HG02759 (cell line): ENCODE measurements around the gene PDE4D.
"Not testable (repeated sequence)": the region's sequence is repeated elsewhere in the genome, so short reads cannot be mapped to it uniquely, and the experiment has no call there.

ENCODE experiments used
- ATAC-seq: cut with Tn5 transposase; IDR thresholded peaks from one replicate; pipeline ENCODE4 v1.9.1; 2021; ENCODE audit warnings: mild to moderate bottlenecking, moderate library complexity; ENCODE audit not compliant: unreplicated experiment

The PDE4D gene

GRCh38 chr5:59588922-59589321 lies 304.6 kb downstream of the PDE4D start:
- no peak for ATAC-seq

GRCh38 chr5:59587489-59588337 lies 305.8 kb downstream of the PDE4D start:
- ATAC-seq, result no peak

- ATAC-seq, result no peak
These were observed 306.7 kb downstream of the PDE4D start for GRCh38 chr5:59586841-59587240.

- no peak for ATAC-seq
These were observed 308.4 kb downstream of the PDE4D start for GRCh38 chr5:59584858-59585846.

- no peak for ATAC-seq
These were observed 309.5 kb downstream of the PDE4D start for GRCh38 chr5:59583810-59584562.

GRCh38 chr5:59583151-59583809 lies 310.2 kb downstream of the PDE4D start:
- no peak for ATAC-seq

GRCh38 chr5:59582746-59583145 lies 310.8 kb downstream of the PDE4D start:
- no peak for ATAC-seq

- no peak for ATAC-seq
These were observed 313.7 kb downstream of the PDE4D start for GRCh38 chr5:59579824-59580167.

GRCh38 chr5:59579101-59579823 lies 314.3 kb downstream of the PDE4D start:
- ATAC-seq, result no peak

- ATAC-seq, result no peak
These were observed 316.0 kb downstream of the PDE4D start for GRCh38 chr5:59577485-59577884.

GRCh38 chr5:59575648-59576445 lies 317.7 kb downstream of the PDE4D start:
- peak; percentile 70 for ATAC-seq

GRCh38 chr5:59573509-59573908 lies 320.0 kb downstream of the PDE4D start:
- ATAC-seq, result not testable (repeated sequence)

GRCh38 chr5:59571067-59571466 lies 322.5 kb downstream of the PDE4D start:
- ATAC-seq, result no peak

GRCh38 chr5:59569608-59570334 lies 323.8 kb downstream of the PDE4D start:
- ATAC-seq, result no peak

- ATAC-seq, result no peak
These were observed 324.4 kb downstream of the PDE4D start for GRCh38 chr5:59569158-59569557.

GRCh38 chr5:59568161-59568560 lies 325.4 kb downstream of the PDE4D start:
- ATAC-seq, result no peak

- ATAC-seq, result no peak
These were observed 328.0 kb downstream of the PDE4D start for GRCh38 chr5:59565551-59565950.

GRCh38 chr5:59564895-59565294 lies 328.6 kb downstream of the PDE4D start:
- ATAC-seq, result no peak
